KMS-11 (cell line): ENCODE measurements around the gene PTPA.

Experiments used
- H2AFZ ChIP-seq: fragments of 200-600 bp; sonication (generic); 2 replicates; pipeline ENCODE4 v1.6.1; 2016; ENCODE audit warnings: antibody characterized with exemption, mixed run types, low read depth
- H3K27ac ChIP-seq: fragments of 200-600 bp; sonication (generic); 2 replicates; pipeline ENCODE4 v1.6.1; 2016; ENCODE audit warnings: mild to moderate bottlenecking, mixed run types
- H3K27me3 ChIP-seq: fragments of 200-600 bp; sonication (generic); 2 replicates; pipeline ENCODE4 v1.6.1; 2017; ENCODE audit warnings: mild to moderate bottlenecking, low read depth, mixed run types, moderate library complexity; ENCODE audit not compliant: insufficient read depth
- H3K36me3 ChIP-seq: fragments of 200-600 bp; sonication (generic); 2 replicates; pipeline ENCODE4 v1.6.1; 2017; ENCODE audit warnings: mild to moderate bottlenecking, mixed run types; ENCODE audit not compliant: insufficient read depth
- H3K4me1 ChIP-seq: fragments of 200-600 bp; sonication (generic); 2 replicates; pipeline ENCODE4 v1.6.1; 2016; ENCODE audit warnings: mild to moderate bottlenecking, low read depth, mixed run types; ENCODE audit not compliant: poor library complexity, severe bottlenecking
- H3K4me2 ChIP-seq: fragments of 200-600 bp; sonication (generic); 2 replicates; pipeline ENCODE4 v1.7.0; 2016; ENCODE audit warnings: mild to moderate bottlenecking, mixed run types
- H3K4me3 ChIP-seq: fragments of 200-600 bp; sonication (generic); IDR thresholded peaks from 2 replicates; pipeline ENCODE4 v1.6.1; 2017; ENCODE audit warnings: low read depth, low read length, mixed read lengths; ENCODE audit not compliant: insufficient read depth
- H3K79me2 ChIP-seq: fragments of 200-600 bp; sonication (generic); 2 replicates; pipeline ENCODE4 v1.6.1; 2016; ENCODE audit warnings: low read depth, mixed run types; ENCODE audit not compliant: insufficient read depth
- H3K9ac ChIP-seq: fragments of 200-600 bp; sonication (generic); 2 replicates; pipeline ENCODE4 v1.6.1; 2016; ENCODE audit warnings: mild to moderate bottlenecking, mixed run types
- H4K20me1 ChIP-seq: fragments of 200-600 bp; sonication (generic); 2 replicates; pipeline ENCODE4 v1.6.1; 2016; ENCODE audit warnings: mild to moderate bottlenecking, mixed run types; ENCODE audit not compliant: insufficient read depth
- CTCF ChIP-seq: fragments of 200-600 bp; sonication (generic); conservative IDR thresholded peaks from 2 replicates; pipeline ENCODE4 v1.6.1; 2017; ENCODE audit warnings: low read depth, mild to moderate bottlenecking, antibody characterized with exemption, low read length, moderate library complexity, mixed read lengths

PTPA gene

GRCh38 chr9:129104051-129104450, 7.2 kb upstream of the PTPA start:
- Histone ChIP-seq H3K4me3 (no peak overlapping the region), H3K79me2 (no peaks in the 10 kb centered on the region), H3K27me3 (no peaks in the 10 kb centered on the region; the same call in 1 of the 2 replicates), H4K20me1 (no peaks in the 10 kb centered on the region), H3K4me1 (no peaks in the 10 kb centered on the region), H3K9ac (no peak overlapping the region), H2AFZ (no peak overlapping the region), H3K27ac (no peak overlapping the region), H3K4me2 (no peak overlapping the region), H3K36me3 (no peaks in the 10 kb centered on the region)
- TF ChIP-seq CTCF = no peak

GRCh38 chr9:129105857-129106694, 5.1 kb upstream of the PTPA start:
- Histone ChIP-seq H3K79me2 (no peaks in the 10 kb centered on the region), H4K20me1 (no peaks in the 10 kb centered on the region), H3K9ac (no peak overlapping the region), H3K4me3 (no peak overlapping the region), H3K36me3 (no peaks in the 10 kb centered on the region), H3K27me3 (no peaks in the 10 kb centered on the region; the same call in 1 of the 2 replicates), H3K4me2 (no peak overlapping the region), H3K27ac (no peak overlapping the region), H3K4me1 (no peaks in the 10 kb centered on the region), H2AFZ (no peak overlapping the region)
- TF ChIP-seq CTCF = no peak

- Histone ChIP-seq H3K36me3 (no peaks in the 10 kb centered on the region), H3K4me1 (peaks cover 5% of the 10 kb centered on the region), H3K27me3 (no peaks in the 10 kb centered on the region; the same call in 1 of the 2 replicates), H2AFZ (no peak overlapping the region), H3K79me2 (peaks cover 6% of the 10 kb centered on the region; the same call in 1 of the 2 replicates), H3K27ac (no peak overlapping the region), H3K4me2 (no peak overlapping the region), H3K9ac (no peak overlapping the region), H3K4me3 (no peak overlapping the region), H4K20me1 (no peaks in the 10 kb centered on the region)
- TF ChIP-seq CTCF = no peak
Measured at GRCh38 chr9:129107651-129108050, 3.6 kb upstream of the PTPA start.

GRCh38 chr9:129108083-129108804, 3.0 kb upstream of the PTPA start:
- Histone ChIP-seq H2AFZ (no peak overlapping the region), H3K9ac (no peak overlapping the region), H3K27me3 (no peaks in the 10 kb centered on the region; the same call in 1 of the 2 replicates), H3K79me2 (peaks cover 12% of the 10 kb centered on the region; the same call in 1 of the 2 replicates), H3K27ac (no peak overlapping the region), H3K4me2 (no peak overlapping the region), H3K4me3 (no peak overlapping the region), H3K4me1 (peaks cover 6% of the 10 kb centered on the region), H3K36me3 (no peaks in the 10 kb centered on the region), H4K20me1 (no peaks in the 10 kb centered on the region)
- TF ChIP-seq CTCF = no peak
